Stimulated activated CD8-positive, alpha-beta memory T cell treated with anti-CD3 and anti-CD28 coated beads, Interleukin-7, amount 100 ng/mL, for 24 hours (primary cell): Measurements from ENCODE around the gene CTSS.
"Not testable (repeated sequence)": the region's sequence is repeated elsewhere in the genome, so short reads cannot be mapped to it uniquely, and the experiment has no call there.

ENCODE experiments used
- DNase-seq: peaks from one replicate; pipeline ENCODE4 v3.0.0-alpha.2; 2020; ENCODE audit warnings: low read depth

Gene CTSS

GRCh38 chr1:150765296-150765976, at the start of gene CTSS:
Gene CTSS, minus strand, starts transcription at chr1:150765778. Its CDS starts 1,015 bp downstream, at chr1:150764763.
- DNase-seq: no peak

- no peak for DNase-seq
Measured at GRCh38 chr1:150813028-150813707, 47.6 kb upstream of the CTSS start.

DNA sequence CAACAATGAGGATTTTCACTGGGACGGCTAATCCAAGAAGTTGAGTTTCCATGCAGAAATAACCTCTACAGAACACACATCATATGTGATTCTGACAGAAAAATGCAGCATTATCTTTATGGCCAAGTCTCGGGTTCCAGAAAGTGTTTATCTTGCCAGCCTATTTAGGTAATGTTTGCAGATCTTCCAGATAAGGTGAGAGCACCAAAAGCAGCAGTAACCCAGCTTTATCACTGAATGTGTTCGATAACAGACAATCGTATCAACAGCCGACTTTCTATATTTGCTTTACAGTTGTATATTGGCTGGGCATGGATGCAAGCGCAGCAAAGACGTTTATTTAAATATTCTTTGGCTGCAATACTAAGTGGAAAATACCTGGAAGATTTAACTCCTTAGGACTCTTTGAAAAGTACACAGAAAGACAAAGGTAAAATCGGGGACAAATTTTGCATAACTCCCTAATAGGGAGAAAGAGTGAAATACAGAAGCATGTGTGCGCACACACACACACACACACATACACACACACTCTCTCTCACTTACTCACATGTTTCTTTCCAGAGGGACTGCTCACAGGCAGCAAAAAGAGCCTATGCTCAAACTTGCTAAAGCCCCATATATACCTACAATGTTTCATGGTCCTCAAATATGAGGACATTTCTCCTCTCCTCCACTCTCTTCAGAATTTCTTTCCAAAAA, 45.5 kb upstream of the CTSS start:
- no peak for DNase-seq

DNA sequence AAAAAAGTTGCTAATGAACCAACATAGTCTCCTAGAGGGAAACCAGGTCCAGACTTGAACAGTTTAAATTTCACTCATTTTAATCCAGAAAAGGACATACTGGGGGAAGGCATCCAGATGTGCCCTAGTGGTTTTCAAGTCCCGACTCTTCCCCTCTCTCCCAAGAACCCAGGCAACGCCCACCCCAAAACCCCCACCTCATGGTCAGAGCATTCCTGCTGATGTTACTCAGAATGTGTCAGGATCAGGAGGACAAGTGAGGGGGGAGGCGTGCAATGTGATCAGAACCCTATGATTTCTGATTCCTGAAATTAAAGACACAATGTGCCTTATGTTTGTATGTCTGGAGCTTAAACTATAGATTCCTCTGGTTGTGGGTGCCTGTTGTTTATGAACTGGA, 44.1 kb upstream of the CTSS start:
- DNase-seq: no peak

- DNase-seq: no peak
Measured at GRCh38 chr1:150808846-150809245, 43.3 kb upstream of the CTSS start.

- DNase-seq: no peak
Measured at GRCh38 chr1:150808121-150808520, 42.5 kb upstream of the CTSS start, which contains the start of gene CTSK. Gene CTSK, minus strand, starts transcription at chr1:150808260. Its CDS starts 1,455 bp downstream, at chr1:150806805.

DNA sequence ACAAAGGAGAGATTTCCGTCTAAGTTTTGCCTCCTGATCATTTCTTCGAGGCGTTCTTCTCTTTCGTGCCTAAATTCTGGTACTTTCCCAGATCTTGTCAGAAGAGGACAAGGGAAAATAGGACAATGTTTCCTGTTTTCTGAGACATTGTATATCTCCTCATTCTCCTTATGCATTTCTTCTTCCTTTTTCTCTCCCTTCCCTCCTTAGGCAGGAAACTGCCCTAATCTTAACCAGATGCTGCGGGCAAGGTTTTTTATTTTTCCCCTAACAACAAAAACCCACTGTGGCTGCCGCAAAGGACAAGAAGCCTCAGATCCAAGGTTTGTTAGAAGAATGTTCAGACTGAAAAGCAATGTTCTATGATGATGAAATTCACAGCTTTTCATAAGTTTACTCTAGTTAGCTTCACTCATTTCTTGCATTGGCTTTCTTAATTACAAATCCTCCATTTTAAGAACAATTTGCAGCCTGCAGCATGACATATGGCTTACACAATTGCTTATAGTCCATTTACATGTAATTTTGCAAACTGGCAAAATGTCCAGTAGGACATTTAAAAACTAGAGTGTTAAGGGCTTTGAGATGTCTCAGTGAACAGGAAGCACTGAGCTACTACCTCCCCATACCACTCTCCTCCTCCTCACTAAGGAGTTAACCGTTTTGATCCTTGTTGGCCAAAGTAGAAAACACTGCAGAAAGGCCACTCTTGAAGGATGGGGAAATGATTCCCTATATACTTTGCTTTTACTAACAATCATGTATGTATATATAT, 41.9 kb upstream of the CTSS start:
- no peak for DNase-seq

GRCh38 chr1:150805899-150806298, 40.3 kb upstream of the CTSS start:
- no peak for DNase-seq

GRCh38 chr1:150804671-150805070, 39.1 kb upstream of the CTSS start:
- DNase-seq: no peak

DNA sequence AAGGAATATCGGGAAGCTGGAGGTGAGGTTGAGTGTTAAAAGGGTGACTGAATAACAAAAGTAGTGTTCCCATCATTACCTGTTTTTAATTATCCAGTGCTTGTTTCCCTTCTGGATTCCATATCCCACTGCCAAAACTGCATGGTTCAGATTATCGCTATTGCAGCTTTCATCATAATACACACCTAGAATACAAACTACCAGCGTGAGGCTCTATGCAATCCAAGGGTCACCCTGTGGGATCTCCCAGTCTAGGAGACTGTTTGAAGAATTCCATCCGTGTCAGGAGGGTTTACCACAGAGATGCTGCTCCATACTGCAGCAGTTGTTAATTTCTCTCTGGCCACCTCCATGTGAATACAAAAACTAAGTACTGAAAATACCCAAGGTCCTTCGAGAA, 33.5 kb upstream of the CTSS start:
- no peak for DNase-seq

DNA sequence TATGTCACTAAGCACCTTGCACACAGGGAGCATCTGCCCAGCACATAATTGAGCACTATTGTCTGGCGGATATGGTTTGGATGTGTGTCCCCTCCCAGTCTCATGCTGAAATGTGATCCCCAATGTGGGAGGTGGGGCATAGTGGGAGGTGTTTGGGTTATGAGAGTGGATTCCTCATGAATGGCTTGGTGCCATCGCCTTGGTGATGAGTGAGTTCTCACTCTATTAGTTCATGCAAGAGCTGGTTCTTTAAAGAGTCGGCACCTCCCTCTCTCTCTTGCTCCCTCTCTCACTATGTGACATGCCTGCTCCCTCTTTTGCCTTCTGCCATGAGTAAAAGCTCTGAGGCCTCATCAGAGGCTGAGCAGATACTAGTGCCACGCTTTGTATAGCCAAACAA, 32.9 kb upstream of the CTSS start:
- DNase-seq: no peak

DNA sequence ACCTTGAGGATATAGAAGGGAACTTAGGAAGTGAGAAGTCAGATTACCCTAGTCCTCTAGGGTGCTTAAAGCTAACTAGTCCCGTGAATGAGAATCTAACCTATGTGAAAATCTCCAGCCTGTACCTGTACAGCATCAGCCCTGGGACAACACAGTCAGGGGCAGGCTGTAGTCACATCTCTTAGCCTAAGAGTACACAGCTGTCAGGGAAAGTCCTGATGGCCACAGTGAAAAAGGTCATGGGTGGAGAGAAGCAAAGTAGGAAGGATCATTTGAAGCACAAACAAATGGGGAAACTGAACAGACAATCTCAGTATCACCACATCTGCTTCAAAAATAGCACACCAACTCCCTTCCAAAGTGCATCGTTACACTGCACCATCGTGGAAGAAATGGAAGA, 30.8 kb upstream of the CTSS start:
- no peak for DNase-seq

DNA sequence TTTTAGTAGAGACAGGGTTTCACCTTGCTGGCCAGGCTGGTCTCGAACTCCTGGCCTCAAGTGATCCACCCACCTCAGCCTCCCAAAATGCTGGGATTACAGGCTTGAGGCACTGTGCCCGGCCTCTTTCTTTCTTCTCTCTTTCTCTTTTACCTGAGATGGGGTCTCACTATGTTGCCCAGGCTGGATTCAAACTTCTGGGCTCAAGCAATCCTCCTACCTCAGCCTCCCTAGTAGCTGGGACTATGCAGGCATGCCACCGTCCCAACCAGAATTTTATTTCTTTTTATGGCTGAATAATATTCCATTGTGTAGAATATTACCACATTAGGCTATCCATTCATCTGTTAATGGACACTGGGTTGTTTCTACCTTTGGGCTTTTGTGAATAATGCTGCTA, 28.2 kb upstream of the CTSS start:
- DNase-seq: not testable (repeated sequence)

DNA sequence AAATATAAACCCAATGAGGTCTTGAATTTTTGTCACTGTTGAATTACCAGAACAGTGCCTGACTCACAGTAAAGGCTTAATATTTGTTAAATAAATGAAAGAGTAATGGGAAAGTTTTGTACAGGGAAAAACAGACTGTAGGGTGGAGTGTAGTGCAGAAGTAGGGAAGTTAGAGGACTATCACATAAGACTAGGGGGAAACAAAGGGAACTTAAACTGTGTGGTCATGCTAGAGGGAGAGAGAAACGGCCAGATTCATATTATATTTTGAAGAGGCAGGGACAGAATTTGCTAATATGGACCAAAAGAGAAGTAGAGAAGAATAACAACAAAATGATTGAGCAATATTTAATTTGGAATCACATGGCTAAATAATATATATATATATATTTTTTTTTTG, 27.6 kb upstream of the CTSS start:
- DNase-seq: no peak

DNA sequence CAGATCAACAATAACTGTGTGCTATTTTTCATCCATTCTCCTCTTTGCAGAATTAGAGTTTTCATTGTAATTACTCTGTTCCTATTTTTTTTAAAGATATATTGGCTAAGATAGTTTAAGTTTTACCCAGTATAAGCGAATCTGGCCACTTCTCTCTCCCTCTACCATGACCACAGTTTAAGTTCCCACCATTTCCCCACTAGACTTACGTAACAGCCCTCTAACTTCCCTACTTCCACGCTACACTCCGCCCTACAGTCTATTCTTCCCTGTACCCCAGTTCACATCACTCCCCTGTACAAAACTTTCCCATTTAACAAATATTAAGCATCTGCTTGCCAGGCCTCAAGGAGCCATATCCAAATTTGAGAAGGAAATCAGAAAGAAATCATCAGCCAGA, 26.0 kb upstream of the CTSS start:
- DNase-seq: no peak

- DNase-seq: no peak
Measured at GRCh38 chr1:150789396-150789795, 23.8 kb upstream of the CTSS start.

DNA sequence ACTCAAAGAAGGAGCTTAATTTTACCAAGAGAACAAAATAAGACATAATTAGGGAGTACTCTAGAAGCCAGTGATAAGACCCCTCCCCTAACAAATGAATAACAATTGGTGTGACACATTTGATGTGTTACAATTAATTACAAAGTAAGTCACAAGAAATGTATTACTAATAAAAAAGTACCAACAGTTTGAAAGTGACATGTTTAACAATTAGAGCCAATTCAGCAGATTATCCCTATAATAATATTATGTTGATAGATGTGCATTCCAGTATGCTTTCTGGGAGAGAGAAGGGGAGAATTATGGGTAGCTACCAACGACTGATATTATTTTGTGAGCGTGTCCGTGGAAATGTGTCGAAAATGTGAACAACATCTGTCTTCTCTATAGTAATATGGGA, 23.4 kb upstream of the CTSS start:
- no peak for DNase-seq

DNA sequence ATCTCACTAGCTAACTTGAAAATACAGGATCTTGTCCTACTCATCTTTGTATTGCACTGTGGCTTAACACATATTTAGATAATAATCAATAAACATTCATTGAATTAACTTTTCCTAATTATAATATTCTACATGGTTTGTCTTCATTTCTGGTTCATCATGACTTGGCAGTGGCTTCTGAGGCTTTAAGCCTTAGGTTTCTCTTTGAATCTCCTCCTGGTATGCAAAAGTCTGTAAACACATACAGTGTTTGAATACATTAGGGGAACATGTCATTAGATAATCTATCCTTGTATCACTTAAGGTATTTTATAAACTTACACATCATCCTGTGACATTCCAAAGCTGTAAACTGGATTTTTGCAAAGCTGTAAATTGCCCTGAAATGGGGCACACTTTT, 21.9 kb upstream of the CTSS start:
- DNase-seq: no peak

- DNase-seq: no peak
Measured at GRCh38 chr1:150780510-150780909, 14.9 kb upstream of the CTSS start.

- no peak for DNase-seq
Measured at GRCh38 chr1:150778409-150778808, 12.8 kb upstream of the CTSS start.

DNA sequence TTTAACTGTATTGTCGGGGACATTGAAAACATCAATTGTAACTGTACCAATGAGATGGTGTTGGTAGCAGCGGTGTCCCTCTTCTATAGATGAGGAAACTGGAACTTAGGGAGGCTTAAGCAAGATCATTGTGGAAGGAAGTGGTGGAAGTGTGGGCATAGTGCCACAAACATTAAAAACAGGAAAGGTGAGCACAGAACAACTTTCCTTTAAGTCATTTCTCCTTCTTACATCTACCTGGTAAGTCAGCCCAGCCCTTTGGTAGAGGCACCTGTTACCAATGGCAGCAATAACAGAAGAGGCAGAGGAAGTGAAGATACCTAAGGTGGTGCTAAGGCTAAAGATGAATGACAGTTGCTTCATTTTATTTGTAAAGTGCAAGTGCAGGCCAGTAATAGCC, 12.0 kb upstream of the CTSS start:
- no peak for DNase-seq

DNA sequence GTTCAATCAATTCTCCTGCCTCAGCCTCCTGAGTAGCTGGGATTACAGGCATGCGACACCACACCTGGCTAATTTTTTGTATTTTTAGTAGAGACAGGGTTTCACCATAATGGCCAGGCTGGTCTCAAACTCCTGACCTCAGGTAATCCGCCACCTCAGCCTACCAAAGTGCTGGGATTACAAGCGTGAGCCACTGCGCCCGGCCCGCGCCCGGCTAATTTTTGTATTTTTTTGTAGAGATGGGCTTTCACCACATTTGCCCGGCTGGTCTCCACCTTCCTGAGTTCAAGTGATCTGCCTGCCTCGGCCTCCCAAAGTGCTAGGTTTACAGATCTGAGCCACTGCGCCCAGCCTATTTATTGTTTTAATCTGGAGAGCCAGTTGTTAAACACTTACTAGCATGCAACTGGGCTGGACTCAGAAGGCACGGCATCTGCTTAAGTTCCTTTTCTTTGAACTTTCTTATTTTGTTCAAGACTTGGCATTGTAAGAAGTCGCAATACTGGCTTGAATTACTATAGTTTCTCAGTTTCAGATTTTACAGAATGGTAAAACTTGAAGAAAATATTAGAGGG, 10.4 kb upstream of the CTSS start:
- DNase-seq: not testable (repeated sequence)
